Stimulated activated CD4-positive, alpha-beta T cell treated with anti-CD3 and anti-CD28 coated beads, Interleukin-2, amount 100 ng/mL, for 4 hours (primary cell): ENCODE results near the gene CITED2.

Source experiments
- DNase-seq: peaks from one replicate; pipeline ENCODE4 v3.0.0-alpha.2; 2020; ENCODE audit warnings: low read depth

Gene CITED2

GRCh38 chr6:139381216-139381865 lies 6.9 kb upstream of the CITED2 start:
- no peak for DNase-seq

GRCh38 chr6:139380611-139381010 lies 6.2 kb upstream of the CITED2 start:
- no peak for DNase-seq

DNA sequence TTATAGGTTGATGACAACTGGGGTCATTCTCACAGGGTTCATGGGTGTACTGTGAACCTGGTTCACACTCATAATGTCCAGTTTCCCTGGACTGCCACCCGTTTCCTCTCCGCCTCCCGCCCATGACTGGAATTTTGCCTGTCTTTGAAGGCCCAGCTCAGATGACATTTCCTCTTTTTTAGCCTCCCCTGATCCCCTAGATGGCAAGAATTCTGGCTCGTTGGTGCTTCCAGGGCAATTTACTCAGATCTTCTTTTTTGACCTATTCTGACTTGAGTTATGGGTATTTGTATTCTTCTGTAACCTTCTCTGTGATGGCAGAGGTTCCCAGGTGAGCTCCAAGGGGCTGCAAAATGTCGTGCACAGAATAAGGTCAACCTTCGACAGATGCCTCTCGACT lies 5.7 kb upstream of the CITED2 start:
- DNase-seq, result no peak

GRCh38 chr6:139378882-139379341 lies 4.5 kb upstream of the CITED2 start:
- peak; percentile 6 for DNase-seq

DNA sequence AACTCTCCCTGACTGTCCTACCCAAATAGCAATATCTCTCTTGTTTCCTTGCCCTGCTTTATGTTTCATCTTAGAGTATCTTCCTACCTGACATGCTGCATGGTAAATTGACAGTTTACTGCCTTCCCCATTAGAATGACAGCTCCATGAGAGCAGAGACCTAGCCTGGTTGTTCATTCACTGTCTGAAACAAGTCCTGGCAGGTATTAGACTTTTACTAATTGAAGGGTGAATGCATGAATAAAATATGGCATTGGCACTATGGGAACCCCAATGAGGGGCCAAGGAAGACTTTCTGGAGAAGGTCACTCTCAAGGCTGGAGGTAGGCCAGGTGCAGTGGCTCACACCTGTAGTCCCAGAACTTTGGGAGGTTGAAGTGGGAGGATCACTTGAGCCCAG lies 3.8 kb upstream of the CITED2 start:
- DNase-seq, result no peak

DNA sequence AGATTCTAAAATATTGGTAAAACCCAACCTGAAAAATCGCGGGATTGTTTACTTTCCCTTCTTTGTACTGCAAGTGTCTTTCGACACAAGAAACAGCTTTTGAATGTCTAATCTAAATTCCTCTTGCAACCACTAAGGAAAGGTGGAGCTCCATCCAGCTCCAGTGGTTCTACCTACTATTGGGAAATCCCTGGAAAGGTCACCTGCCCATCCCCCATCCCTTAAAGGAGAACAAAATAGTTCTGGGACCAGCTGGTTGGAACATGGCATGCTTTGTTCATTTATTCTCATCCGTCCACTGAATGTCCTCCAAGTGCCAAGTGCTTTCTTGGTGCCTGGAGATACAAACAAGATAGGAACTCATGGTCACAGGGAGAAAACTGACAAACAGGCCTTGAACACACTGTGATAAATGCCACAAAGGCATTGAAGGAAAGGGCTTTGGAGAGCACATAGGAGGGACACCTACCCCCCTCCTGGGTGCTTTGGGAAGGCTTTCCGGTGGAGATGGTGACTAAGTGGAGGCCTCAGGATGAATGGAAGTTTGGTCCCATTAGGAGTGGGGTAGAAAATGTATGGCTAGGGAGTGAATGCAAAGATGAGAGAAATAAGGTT lies 2.3 kb upstream of the CITED2 start:
- no peak for DNase-seq

- no peak for DNase-seq
Observed at GRCh38 chr6:139376017-139376330, 1.5 kb upstream of the CITED2 start.

GRCh38 chr6:139375226-139376016 lies 973 bp upstream of the CITED2 start:
- DNase-seq, result peak; percentile 67

DNA sequence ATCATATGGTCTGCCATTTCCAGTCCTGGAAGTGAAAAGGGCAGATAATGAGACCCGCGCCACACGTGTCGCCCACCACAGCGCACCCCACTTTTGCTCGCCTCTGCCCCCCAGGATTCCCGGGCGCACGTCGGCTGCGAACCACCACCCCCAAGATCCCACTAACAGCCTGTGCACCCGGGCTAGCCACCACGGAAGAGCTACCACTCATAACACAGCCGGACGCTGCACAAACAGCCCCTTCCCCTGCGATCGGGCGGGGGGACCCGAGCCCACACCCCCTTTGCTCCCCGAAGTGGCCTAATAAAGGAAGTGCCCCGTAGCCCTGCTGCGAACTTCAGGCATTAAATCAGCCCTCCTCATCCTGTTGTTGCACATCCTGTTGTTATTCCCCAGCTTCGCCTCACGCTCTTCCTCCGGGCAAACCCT lies 506 bp downstream of the CITED2 start:
- peak; percentile 1 for DNase-seq

DNA sequence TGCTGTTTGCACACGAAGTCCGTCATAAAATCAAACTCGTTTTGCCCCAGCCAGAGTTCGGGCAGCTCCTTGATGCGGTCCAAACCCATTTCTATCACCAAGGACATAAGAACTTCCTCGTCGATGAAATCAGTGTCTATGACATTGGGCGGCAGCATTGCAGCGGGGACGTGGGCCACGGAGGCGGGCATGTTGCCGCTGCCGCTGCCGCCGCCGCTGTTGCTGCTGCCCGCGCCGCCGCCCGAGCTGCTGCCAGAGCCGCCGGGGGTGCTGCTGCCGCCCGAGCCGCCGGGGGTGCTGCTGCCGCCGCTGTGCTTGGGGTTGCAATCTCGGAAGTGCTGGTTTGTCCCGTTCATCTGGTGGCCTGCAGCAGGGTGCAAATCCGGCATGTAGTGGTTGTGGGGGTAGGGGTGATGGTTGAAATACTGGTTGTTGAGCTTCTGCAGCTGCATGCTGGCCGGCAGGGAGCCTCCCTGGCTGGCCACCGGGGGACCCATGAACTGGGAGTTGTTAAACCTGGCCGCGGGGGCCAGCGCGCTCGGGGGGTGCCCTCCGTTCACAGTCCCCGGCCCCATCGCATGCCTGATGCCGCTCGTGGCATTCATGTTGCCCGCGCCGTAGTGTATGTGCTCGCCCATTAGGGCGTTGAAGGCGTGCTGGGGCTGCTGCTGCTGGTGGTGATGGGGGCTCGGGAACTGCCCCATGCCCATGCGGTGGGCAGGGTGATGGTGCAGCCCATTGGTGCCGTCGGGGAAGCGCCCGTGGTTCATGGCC lies 1.1 kb downstream of the CITED2 start:
- peak; percentile 57 for DNase-seq

DNA sequence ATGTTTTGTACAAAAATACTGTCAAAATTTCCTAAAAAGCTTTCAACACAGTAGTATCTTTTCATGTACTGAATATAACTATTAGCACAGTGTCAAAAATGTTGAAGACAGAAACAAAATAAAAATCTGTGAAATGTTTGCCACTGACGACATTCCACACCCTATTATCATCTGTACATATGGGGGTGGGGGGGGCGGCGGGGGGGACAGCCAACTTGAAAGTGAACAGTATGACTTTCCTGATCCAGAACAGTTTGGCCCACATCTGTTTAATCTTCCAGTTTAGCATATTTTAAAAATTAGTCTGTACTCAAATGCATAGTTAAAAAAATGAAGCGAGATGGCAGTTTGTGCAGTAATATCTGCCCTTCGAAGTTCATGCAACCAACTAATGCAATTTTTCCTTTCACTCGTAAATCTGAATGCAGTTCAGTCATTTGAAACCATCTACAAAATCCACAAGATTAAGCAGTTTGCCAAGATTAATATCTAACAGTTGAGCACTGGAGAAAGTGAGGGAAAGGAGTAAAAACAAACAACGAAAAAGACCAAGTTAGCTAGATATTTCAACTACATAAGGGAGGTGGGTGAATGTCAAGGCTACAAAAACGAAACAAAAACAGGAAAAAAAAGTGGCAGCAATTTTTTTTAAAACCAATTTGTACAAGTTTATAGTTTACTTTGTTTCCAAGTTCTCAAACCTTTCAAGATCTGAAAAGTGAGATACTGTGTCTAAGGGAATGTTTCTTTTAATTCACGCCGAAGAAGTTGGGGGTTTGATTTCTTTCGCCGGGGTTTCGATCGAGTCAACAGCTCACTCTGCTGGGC lies 1.9 kb downstream of the CITED2 start:
- DNase-seq, result no peak

DNA sequence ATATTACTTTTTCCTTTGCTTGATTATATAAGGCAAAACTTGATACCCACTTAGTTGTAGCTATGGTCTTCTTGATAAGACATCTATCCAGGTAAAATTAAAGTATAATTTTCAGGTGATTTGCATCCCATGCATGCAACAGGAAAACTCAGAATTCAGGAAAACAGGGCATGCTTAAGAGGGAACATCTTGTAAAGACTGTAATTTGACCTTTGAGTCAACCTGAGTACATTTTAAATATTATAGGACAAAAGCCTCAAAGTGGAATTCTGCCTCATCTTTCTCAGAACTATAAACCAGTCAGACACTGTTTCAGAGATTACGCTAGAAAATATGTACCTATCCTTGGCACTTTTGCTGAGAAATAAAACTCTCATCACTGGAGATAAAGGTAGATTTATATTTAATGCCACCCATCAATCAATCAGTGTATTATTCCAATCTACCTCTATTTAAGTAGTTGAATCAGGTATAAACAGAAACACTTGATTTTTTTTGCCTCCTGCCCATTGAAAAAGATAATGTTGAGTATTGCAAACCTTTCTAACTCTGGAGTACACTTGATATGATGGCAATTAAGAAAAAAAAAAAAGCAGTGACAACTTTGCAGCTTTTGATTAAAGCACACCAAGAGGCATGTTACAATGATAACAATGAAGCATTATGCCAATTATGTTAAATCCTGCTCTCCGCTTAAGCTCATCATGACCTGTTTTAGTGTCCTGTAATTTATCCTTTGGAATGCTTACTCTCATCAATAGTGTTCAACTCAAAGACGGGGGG lies 2.8 kb downstream of the CITED2 start:
- DNase-seq, result no peak

DNA sequence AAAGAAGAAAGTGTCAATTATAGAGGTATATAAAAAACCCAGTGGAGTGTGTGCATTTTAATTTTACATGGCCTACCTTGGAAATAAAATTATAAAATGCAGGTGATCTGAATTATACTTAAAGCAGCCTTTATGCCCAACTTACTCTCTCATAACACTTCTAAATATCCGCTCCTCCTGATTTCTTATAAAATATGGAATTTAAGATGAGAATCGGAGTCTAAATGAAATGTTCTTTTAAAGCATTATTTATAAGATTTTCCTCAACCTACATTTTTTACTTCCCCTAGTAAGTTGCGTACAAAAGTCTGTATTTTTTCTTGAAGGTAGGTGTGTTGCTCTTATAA lies 3.5 kb downstream of the CITED2 start:
- DNase-seq, result no peak

- no peak for DNase-seq
Observed at GRCh38 chr6:139370283-139370998, 4.0 kb downstream of the CITED2 start.

- no peak for DNase-seq
Observed at GRCh38 chr6:139369568-139370282, 4.7 kb downstream of the CITED2 start.

DNA sequence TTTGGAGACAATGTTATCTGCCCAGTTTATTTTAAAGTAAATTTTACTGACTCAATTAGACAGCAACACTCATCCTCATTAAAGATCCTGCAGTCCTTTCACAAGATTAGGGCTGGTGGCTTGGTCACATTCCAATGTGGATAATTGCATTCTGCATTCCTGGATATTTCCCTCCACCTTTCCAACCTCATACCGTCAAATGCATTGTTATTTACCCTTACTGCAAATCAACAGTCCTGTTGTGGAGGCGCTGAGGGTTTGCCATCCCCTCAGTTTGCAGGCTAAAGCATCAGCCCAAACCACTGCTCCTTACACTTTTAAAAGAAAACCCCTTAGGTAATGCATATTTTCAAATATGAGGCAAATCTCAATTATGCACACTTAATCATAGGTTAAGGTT lies 5.4 kb downstream of the CITED2 start:
- DNase-seq, result no peak

- DNase-seq, result no peak
Observed at GRCh38 chr6:139368661-139369060, 5.8 kb downstream of the CITED2 start.

- DNase-seq, result no peak
Observed at GRCh38 chr6:139367810-139368351, 6.6 kb downstream of the CITED2 start.

DNA sequence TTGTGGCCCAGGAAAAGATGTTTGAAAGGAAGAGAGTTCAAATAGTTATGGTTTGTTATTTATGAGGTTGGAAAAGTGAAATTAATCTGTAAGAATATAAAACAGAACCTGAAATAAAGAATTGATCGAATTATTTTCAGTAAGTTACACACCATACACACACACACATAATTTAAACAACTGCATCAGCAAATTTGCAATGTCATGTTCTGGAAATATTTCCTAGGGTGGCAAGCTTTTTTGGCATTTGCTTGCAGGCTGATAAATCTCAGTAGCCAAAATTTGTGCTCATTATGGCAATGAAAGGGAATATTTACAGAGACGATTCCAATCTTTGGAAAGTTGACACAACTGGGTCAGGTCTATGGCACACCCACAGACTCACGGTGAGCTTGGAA lies 9.5 kb downstream of the CITED2 start:
- DNase-seq, result no peak
